HG02571 (cell line): ENCODE results near the gene PRKCE.

Experiments used
- ATAC-seq: cut with Tn5 transposase; IDR thresholded peaks from one replicate; pipeline ENCODE4 v1.9.1; 2021; ENCODE audit warnings: mild to moderate bottlenecking, moderate library complexity; ENCODE audit not compliant: unreplicated experiment

The PRKCE gene

DNA sequence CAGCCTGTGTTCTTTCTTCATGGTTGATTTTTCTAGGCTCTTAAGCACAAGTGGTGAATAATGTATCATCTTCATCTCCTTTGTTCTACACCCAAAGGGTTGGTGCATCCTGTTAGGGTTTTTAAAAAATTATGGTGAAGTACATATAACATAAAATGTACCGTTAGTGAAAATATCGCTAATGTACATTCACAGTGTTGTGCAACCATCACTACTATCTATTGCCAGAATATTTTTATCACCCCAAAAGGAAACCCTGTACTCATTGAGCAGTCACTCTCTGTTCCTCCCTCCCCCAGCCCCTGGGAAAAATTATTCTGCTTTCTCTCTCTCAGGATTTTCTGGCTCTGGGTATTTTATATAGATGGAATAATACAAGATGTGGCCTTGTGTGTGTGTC, 98.5 kb downstream of the PRKCE start:
- no peak for ATAC-seq

DNA sequence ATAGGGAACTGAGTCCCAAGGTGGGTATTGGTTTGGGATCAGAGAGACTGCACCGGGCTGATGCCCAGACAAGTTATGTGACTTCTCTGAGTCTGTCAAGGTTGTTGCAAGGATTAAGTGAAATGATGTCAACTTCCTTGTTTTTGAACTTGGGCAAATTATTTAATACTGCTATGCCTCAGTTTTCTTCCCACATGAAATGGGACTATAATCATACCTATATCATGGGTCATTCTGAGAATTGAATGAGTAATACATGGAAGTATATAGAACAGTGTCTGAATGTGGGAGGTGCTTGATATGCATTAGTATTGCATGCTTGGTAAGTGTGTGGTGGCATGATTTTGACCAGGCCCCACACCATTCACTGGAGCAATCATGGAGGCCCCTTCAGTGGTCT, 99.0 kb downstream of the PRKCE start:
- ATAC-seq, result no peak

DNA sequence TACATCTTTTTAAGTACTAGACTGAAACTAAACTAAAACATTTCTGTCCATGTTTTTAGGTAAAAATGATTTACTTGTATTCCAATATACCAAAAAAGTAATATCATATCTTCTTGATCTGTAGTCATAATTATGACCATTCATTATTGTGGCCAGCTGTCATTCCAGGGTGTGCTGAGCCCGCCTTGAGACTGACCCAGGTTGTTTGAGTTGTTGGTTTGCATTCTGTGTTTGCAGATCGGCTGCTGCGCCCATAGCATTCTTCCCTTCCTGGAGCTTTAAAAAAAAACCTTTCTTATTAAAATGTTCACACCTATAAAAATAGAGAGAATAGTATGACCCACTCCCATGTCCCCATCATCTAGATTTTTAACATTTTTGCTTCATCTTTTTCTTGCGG, 101.9 kb downstream of the PRKCE start:
- ATAC-seq, result no peak

DNA sequence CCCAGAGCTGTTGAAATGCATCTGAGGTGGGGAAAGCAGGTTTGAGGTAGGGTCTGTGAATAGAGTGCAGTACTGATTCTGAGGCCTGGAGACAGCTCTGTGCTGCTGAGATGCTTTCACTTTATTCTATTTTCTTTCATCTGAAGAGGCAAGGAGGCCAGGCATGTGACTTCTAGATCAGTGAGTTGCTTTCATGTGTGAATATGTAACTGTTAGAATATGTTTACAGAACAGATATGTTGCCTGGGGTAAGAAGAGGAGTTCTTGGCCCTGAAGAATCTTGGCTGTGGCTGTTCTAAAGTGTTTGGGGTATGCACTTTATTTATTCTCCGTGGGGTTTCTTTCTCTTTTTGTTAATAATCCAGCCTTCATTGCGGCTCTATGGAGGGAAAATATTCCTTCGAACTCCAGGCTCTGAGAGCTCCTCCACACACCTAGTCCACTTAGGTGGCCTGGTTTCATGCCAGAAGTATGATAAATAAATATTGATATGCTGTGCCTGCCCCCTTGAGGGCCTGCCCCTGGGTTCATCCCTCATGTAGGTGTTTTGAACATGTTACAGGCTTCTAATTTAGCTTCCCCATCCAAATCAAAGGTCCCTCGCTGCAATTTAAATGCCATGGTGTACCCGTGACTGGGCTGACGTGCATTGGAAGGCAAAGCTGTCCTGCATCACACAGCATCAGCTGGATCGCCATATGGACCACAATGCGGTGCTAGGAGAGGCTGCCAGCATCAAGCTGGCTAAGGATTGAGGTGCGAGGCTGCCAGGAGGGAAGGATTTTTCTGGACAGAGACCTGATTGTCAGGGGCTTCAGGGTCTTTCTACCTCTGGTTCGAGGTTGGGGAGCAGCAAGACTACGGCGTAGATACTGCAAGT, 102.9 kb downstream of the PRKCE start:
- no peak for ATAC-seq

DNA sequence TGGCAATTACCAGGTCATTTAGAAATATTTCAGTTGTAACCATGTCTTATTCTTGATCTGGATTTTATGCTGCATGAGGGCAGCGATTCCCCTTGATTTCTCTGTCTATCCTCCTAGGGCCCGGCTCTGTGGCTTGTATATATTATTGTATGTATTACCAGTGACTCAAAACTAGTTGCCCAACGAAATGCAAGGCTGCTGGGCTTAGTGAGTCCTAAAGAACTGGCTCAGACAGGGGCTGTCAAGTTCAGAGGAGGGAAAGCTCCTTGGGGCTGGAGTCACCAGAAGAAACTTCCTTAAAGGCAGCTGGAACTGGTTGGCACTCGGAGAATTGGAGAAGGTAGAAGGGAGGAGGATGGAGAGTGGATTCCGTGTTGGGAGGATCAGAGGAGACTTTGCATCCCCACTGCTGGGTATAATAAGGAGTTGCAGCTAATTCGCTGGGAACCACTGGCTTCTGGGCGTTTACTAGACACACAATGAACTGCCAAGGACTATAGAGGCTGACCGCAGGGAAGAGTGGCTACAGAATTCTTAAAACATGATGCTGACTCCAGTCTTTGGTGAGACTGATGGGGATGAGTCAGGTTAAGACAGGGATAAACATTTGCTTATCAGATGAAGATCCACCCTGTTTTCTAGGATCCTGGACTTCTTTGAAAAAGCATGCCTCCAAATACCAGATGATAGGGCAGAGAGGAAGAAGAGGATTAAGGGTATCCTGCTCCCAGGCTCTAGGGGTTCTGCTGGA, 104.3 kb downstream of the PRKCE start:
- ATAC-seq, result no peak

DNA sequence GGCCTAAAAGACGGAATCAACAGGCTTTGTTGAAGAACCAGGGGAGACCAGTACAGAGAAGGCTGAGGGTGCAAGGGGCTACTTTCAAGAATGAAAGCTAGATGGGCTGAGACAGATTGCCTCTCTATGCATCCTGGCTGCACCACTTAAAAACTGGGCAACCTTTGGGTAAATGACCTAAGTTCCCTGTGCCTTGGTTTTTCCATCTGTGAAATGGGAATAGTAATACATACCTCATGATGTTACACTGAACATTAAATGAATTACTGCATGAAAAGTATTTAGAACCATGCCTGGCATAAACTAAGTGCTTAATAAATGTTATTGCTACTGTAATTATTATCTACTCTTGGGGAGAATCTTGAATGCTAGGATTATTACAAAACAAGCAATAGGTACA, 106.5 kb downstream of the PRKCE start:
- ATAC-seq, result no peak

DNA sequence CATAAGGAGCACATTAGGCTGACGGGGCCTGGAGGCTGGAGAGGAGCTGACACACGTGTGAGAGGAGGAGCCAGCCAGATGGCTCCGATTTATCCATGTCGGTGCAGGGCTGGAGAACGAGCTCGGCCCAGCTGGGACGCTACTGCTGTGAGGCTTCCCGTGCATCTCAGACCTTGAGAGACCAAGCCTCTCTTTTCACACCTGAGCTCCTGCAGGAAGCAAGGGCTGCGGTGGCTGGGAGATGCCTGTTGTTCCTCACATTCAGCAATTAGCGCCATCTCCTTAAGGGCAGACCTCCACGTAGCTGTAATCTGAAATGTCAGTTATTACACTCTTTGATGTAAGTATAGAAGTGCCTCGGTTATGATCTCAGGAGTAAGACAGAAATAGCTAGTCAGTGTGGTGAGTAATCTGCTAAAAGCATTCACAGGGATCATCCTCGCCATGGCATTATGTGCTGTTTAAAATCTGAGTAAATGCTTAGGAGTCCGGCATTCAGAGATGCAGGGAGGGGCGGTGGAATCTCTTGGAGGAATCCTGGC, 107.9 kb downstream of the PRKCE start:
- ATAC-seq, result no peak

DNA sequence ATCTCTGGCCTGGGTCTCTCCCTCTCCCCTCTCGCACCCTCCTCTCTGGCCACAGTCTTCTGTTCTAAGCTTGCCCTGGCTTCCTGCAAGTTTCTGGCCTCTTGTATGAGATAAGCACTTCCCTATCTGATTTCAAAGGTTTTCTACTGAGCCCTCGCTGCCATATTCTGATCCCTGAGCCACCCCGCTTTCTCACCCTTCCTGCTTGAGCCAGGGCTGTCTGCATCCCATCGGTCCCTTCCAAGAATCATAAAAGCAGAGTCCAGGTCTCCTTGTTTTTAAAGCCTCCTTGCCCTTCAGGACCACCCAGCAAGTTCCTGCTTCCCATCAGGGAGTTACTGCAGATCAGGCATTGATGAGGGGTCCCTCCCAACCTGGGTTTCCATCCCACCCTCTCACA, 110.2 kb downstream of the PRKCE start:
- no peak for ATAC-seq

DNA sequence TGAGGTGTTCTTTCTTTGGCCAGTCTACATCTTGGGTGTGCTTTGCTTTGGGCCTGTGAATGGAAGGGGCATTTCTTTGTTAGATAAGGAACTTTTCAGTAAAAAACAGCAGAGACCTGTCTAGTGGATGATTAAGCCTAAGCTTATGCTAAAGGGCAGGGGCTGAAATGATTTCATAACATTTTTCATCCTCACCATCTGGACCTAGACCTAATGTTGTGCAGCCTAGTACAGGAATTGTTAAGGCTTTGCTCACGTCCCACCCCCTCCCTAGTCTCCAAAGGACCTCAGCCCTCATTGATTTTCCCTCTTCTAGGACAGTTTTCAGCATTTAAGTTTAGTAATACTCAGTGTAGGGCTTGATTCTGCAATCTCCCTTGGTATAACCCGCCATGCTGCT, 111.8 kb downstream of the PRKCE start:
- ATAC-seq, result no peak

DNA sequence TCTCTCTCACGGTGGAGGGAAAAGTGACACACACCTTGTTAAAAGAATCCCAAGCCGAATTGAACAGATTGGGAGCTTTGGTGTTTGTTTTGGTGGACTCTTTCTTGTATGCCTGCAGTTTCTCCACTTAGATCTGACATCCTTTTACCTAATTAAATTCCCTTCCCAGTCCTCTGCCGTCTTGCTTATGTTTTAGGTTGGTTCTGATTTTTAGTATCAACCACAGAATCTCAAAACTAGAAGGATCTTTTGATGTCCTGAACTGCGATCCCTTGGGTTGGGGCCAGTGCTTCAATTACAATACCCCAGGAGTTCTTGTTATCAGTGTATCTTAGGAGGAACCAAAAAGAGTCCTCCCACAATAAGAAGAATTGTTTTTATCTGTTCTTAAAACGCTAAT, 112.3 kb downstream of the PRKCE start:
- ATAC-seq, result no peak

DNA sequence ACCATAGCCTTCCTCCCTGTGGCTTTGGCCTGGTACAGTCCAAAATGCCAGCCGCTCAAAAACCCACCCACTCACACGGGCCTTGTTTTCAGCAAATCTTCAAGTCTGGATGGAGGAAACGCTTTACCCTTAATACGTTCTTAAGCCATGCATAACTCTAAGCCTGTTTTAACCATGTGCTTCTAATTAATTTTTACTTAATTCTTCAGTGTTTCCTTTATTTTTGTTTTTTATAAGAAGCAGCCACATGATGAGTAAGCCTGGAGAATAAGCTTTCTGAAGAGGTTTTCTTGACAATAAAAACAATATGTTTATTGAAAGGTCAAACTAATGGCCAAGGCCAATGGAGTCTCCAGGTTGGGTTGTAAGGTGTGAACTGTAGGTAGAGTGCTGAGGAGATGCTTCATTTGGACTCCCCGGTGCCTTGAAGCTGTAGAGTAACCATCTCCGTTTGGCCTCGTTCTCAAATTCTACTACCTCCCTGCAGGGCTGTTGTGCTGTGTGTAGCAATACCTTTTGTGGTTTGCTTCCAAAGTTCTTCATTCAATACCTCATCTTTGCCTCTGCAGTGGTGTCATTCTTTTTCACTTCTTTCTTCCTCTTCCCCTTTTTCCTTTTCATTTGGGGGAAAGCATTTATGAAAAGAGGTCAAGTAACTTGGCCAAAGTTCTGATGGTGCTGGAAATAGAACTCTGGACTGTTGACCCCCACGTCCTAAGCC, 113.7 kb downstream of the PRKCE start:
- ATAC-seq, result no peak

DNA sequence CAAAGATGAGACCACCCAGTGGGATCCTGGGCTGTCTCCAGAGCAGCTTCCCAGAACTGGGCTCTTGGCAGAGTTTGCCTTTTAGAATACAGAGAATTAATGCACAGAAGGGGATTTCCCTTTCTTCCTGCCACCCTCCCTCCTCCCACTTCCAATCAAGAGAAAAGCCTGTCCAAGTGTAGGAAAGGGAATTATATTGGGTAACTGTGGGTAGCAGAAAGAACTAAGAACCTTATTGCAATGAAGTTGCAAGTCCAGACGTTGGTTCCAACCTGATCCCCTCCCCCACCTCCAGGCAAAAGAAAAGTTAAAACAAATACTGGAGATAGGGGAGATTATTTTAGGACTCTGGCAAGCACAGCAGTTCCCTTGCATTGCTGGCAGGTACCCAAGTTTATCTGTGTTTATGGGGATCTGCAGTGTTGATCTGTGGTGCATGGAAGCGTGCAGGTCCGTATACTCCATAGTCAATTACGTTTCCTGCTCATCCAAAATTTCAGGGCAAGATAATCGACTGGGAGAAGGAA, 114.3 kb downstream of the PRKCE start:
- no peak for ATAC-seq

DNA sequence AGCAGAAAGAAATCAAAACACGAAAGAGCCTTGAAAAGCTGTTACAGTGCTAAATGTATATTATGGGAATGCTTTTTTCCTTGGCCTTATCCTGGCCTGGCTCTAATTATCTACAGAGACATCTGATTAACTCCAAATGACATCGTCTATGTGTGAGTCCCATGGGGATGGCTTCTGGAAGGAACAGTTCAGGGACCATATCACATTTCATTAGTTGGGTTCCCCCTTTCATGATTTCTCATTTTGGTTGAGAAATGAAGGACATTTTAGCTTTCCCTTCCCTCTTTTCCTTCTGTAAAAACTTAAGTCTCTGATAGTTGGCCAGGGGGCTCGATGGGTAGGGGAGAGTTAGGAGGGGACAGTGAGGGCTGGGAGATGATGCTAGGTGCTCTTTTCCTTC, 116.7 kb downstream of the PRKCE start:
- ATAC-seq, result no peak

DNA sequence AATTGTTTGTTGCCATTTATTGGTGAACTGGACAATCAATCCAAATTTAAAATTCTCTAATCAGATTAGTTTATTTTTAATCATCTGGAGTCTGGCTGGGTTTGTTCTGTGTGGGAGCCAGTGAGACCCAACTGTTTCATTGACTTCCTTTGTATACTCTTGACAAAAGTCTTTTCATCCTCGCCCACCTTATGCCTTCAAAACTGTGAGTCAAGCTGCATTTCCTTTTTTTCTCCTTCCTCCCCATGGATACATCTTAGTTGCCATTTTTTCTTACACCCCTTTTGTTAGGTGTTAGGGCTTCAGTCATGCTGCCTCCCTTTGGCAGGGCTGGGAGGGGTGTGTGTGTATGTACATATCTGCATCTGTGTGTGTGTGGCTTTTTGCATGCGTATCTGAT, 117.6 kb downstream of the PRKCE start:
- ATAC-seq, result no peak

DNA sequence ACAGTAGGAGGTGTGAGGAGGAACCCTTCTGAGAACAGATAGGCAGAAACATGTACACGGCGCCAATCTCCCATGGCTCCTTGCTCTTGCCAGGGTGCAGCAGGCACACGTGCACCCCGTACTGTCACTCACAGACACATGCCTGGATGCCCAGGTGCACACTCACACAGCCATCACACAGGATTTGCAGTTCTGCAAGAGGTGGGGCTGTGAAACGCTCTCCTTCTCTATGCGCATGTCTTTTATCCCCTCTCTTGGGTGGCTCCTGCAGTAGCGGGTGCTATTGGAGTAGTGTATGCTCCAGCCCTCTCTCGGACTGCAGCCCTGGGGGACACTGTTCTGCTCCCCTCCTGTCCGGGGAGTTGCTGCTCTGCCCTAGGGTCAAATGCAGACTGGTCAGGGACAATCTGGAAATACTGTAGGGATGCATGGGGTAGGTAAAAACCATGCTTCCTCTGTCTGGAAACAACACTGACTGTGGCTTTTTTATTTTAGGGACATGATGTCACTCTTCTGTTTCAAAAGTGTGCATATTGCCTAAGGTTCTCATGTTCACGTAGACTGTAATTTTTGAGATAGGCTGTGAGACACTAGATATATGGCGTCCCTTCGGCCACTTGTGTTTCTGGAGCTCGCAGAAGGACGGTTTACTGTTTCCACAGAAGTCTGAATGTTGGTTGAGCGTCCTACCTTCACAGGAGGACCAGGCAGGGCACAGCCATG, 118.5 kb downstream of the PRKCE start:
- no peak for ATAC-seq

DNA sequence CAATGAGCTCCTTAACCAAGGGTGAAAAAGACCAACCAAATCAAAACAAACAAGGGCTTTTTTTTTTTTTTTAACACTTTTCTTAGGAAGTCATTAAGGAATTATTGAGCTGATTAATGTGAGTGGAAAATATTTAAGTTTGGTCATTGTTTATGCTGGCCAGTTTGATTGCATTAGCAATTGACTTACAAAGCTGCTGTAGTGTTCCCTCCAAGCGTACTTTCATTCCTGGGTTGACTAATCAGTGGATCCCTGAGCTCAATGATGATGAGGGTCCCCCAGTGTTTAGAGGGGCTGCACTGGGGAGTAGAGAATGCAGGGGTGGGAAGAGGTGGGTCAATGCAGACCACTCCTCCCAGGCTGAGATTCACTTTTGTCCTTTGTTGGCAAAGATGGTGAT, 119.3 kb downstream of the PRKCE start:
- ATAC-seq, result no peak

DNA sequence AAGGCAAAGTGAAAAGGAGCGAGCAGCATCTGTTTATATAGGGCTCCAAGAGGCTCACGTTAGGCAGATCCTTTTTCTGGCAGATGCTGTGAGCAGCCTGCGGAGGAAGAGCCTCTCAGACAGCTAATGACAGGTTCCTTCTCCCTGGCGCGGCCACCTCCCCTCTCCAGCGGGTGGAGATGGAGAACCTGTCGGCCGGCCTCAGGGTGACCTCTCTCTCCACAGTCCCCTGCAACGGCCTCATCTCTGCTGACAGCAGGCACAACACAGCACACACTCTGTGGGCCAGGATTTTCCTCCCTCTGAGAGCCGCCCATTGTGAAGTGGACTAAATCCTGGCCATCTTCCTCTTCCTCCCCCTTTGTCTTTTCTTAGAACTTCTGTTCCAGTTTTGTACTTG, 119.8 kb downstream of the PRKCE start:
- ATAC-seq, result no peak

DNA sequence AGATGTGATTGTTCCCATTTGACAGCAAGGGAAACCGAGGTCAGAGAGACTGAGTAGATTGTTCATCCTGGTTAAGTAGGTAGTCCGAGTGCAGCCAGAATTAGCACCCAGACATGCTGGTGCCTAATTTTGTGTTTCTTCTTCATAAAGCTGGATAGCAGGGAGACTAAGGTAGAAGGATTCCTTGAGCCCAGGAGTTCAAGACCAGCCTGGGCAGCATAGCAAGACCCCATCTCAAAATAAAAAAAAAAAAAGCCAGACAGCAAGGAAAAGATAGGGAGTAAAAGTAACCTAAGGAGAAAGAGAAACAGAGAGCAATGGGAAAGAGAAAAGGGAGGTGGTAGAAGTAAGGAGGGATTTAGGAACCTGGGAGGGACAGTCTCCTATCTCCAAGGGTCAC, 120.6 kb downstream of the PRKCE start:
- ATAC-seq, result no peak

DNA sequence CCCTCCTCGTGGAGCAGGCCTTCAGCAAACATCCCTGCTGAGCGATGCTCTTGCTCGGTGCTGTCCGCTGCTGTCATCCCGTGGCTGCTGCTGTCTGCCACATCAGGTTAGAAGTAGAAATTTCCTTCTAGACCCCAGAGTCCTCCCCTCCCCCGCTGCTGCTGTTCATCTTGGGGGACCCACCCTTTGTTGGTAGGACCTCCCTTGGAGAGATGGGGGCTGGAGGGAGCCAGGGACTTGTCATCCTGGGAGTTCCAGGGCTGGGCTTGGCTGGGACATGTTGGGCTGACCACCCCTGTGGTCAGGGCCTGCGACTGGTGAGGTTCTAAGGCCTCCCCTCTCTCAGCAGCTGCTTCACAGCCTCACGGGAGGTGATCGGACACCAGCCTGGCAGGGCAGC, 122.4 kb downstream of the PRKCE start:
- no peak for ATAC-seq

DNA sequence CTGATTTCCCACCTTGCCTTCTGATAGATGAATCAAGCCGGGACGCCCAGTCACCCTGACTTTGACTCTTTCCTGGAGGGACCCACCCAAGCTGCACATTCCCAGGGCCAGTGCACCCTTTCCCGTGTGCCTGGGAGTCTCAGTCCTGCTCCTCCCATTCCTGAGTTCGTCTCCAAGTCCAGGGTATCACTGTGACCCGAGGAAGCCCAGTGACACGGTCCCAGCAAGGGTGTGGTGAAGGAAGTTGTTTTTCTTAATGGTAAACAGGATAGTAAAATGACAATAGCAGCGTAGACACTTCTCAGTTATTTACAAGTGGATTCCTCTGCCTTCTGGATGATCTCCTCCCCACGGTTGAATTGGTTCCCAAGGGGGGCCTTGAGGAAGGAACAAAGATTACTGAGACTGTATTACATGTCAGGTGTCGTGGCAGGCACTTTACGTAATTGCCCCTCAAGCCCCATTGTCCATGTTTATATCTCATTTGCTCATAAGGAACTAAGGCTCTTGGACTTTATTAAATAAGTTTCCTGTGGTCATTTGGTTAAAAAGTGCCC, 123.3 kb downstream of the PRKCE start:
- no peak for ATAC-seq
